Vagina (tissue), 2 donors: ENCODE measurements around the gene H1-8. TPM values are rescaled to one million over a fixed set of nuclear protein-coding genes. Genes with fewer than 3 reads are reported as not detected.

Experiments
- DNase-seq, 2 donors: peaks; one replicate each; pipeline ENCODE4 v3.0.0-alpha.2; 2017; ENCODE audit errors: extremely low spot score in 2 of 2
- H3K27ac ChIP-seq: fragments of 200-600 bp; sonication (generic); one replicate; pipeline ENCODE4 v1.5.1; 2019
- H3K27me3 ChIP-seq: fragments of 200-600 bp; sonication (generic); one replicate; pipeline ENCODE4 v1.5.1; 2019
- H3K36me3 ChIP-seq, 2 donors: fragments of 200-600 bp; sonication (generic); one replicate each; pipeline ENCODE4 v1.5.1; 2017 to 2019
- H3K4me1 ChIP-seq: fragments of 200-600 bp; sonication (generic); one replicate; pipeline ENCODE4 v1.5.1; 2019
- H3K4me3 ChIP-seq, 2 donors: fragments of 200-600 bp; sonication (generic); 1 replicate in 1 of 2; 2 replicates in 1 of 2; pipeline ENCODE4 v1.5.1; 2016 to 2019
- H3K9me3 ChIP-seq: fragments of 200-600 bp; sonication (generic); one replicate; pipeline ENCODE4 v1.5.1; 2019
- CTCF ChIP-seq, 3 experiments: fragments of 450-650 bp in 2 of 3; fragments of 200-600 bp in 1 of 3; sonication (generic) in 1 of 3; IDR thresholded peaks; one replicate each; pipeline ENCODE4 v1.5.1; 2017 to 2019; ENCODE audit warnings: antibody characterized with exemption in 3 of 3, mild to moderate bottlenecking in 2 of 3, moderate library complexity in 2 of 3
- POLR2A ChIP-seq, 2 donors: fragments of 450-650 bp; IDR thresholded peaks; one replicate each; pipeline ENCODE4 v1.6.1; 2017; ENCODE audit warnings: antibody characterized with exemption in 2 of 2, mild to moderate bottlenecking in 2 of 2, moderate library complexity in 2 of 2
- POLR2AphosphoS5 ChIP-seq, 2 donors: sonication (generic); formaldehyde crosslinking; IDR thresholded peaks; one replicate each; pipeline ENCODE4 v1.9.0; 2017; ENCODE audit warnings: antibody characterized with exemption in 2 of 2, mild to moderate bottlenecking in 2 of 2, low read depth in 1 of 2; ENCODE audit not compliant: insufficient read depth in 1 of 2
- intact Hi-C: fragments of 100-400 bp; cut with DNase I; formaldehyde crosslinking; loops from one replicate; pipeline ENCODE4 v1.15.1; 2023
- total RNA-seq: library from RNA; depleted of rRNA; stranded (reverse); fragments of >200 nt; gene quantifications from one replicate; pipeline ENCODE4 v1.2.3, GENCODE V29; 2016

H1-8 gene
- total RNA-seq, 1 donor from 2014 or later = not detected

- H3K27me3 ChIP-seq = no peaks in the 10 kb centered on the region
- no peaks in the 10 kb centered on the region for H3K4me1 ChIP-seq
- H3K27ac ChIP-seq = no peak overlapping the region
- H3K9me3 ChIP-seq = no peaks in the 10 kb centered on the region
- H3K36me3 ChIP-seq = no peaks in the 10 kb centered on the region
- no peak overlapping the region for H3K4me3 ChIP-seq
- intact Hi-C loops = no loop called here
- no peak for DNase-seq
- no peak for TF ChIP-seq POLR2AphosphoS5 (IDR thresholded peaks at IDR 0.05; ENCODE audit: insufficient read depth in 1 of 2, low read depth in 1 of 2)
- TF ChIP-seq CTCF (IDR thresholded peaks at IDR 0.05) = no peak
- no peak for TF ChIP-seq POLR2A (IDR thresholded peaks at IDR 0.05)
Measured at GRCh38 chr3:129531699-129532098, 11.3 kb upstream of the H1-8 start.

- Histone ChIP-seq H3K27me3 (no peaks in the 10 kb centered on the region), H3K4me3 (no peak overlapping the region), H3K9me3 (no peaks in the 10 kb centered on the region), H3K36me3 (no peaks in the 10 kb centered on the region), H3K27ac (no peak overlapping the region), H3K4me1 (no peaks in the 10 kb centered on the region)
- TF ChIP-seq POLR2AphosphoS5 (IDR thresholded peaks at IDR 0.05; ENCODE audit: insufficient read depth in 1 of 2, low read depth in 1 of 2) (no peak), CTCF (IDR thresholded peaks at IDR 0.05) (no peak), POLR2A (IDR thresholded peaks at IDR 0.05) (no peak)
- intact Hi-C loops = no loop called here
- no peak for DNase-seq
Measured at GRCh38 chr3:129532261-129532660, 10.7 kb upstream of the H1-8 start.

- H3K27ac ChIP-seq = no peak overlapping the region
- no peak overlapping the region for H3K4me3 ChIP-seq
- no peaks in the 10 kb centered on the region for H3K9me3 ChIP-seq
- TF ChIP-seq CTCF (IDR thresholded peaks at IDR 0.05) (no peak), POLR2A (IDR thresholded peaks at IDR 0.05) (no peak), POLR2AphosphoS5 (IDR thresholded peaks at IDR 0.05; ENCODE audit: insufficient read depth in 1 of 2, low read depth in 1 of 2) (no peak)
- intact Hi-C loops = no loop called here
- H3K36me3 ChIP-seq = no peaks in the 10 kb centered on the region
- no peaks in the 10 kb centered on the region for H3K4me1 ChIP-seq
- no peak for DNase-seq
- H3K27me3 ChIP-seq = no peaks in the 10 kb centered on the region
Measured at GRCh38 chr3:129533406-129533805, 9.6 kb upstream of the H1-8 start.

- H3K27me3 ChIP-seq = no peaks in the 10 kb centered on the region
- intact Hi-C loops = no loop called here
- no peak overlapping the region for H3K27ac ChIP-seq
- TF ChIP-seq POLR2A (IDR thresholded peaks at IDR 0.05) (no peak), POLR2AphosphoS5 (IDR thresholded peaks at IDR 0.05; ENCODE audit: insufficient read depth in 1 of 2, low read depth in 1 of 2) (no peak), CTCF (IDR thresholded peaks at IDR 0.05) (no peak)
- H3K4me1 ChIP-seq = no peaks in the 10 kb centered on the region
- no peaks in the 10 kb centered on the region for H3K36me3 ChIP-seq
- no peaks in the 10 kb centered on the region for H3K9me3 ChIP-seq
- H3K4me3 ChIP-seq = no peak overlapping the region
- no peak for DNase-seq
Measured at GRCh38 chr3:129534428-129535027, 8.4 kb upstream of the H1-8 start.

- intact Hi-C loops = no loop called here
- TF ChIP-seq CTCF (IDR thresholded peaks at IDR 0.05) = no peak
- TF ChIP-seq POLR2AphosphoS5 (IDR thresholded peaks at IDR 0.05; ENCODE audit: insufficient read depth in 1 of 2, low read depth in 1 of 2) = no peak
- no peak for TF ChIP-seq POLR2A (IDR thresholded peaks at IDR 0.05)
- H3K4me3 ChIP-seq = no peak overlapping the region
- H3K27me3 ChIP-seq = no peaks in the 10 kb centered on the region
- no peaks in the 10 kb centered on the region for H3K4me1 ChIP-seq
- DNase-seq = no peak
- no peaks in the 10 kb centered on the region for H3K36me3 ChIP-seq
- no peaks in the 10 kb centered on the region for H3K9me3 ChIP-seq
- no peak overlapping the region for H3K27ac ChIP-seq
Measured at GRCh38 chr3:129535075-129535474, 7.9 kb upstream of the H1-8 start.
